HepG2 (cell line): Measurements from ENCODE around the gene ZNFX1. TPM values are rescaled to one million over a fixed set of nuclear protein-coding genes. Genes with fewer than 3 reads are reported as not detected.

Experiments
- ATAC-seq: fragments of 200-7000 bp; cut with Tn5 transposase; 3 replicates; pipeline ENCODE4 v1.9.1; 2020; ENCODE audit warnings: mild to moderate bottlenecking, moderate library complexity
- BruUV-seq: library from RNA; stranded (reverse); fragments of 400-500 nt; replicated peaks from 2 replicates; lab custom pipeline; 2021; lab: Mats Ljungman, UMichigan
- CTCF ChIA-PET: fragments of 300-600 bp; formaldehyde crosslinking; extraction: SDS; loops from one replicate; lab custom pipeline; 2021; ENCODE audit warnings: low total read pairs, inconsistent platforms, low intra/inter-chr PET ratio; lab: Yijun Ruan, JAX
- POLR2A ChIA-PET: fragments of 350-600 bp; sonication (Branson Sonifier 250); formaldehyde crosslinking; loops from one replicate; lab custom pipeline; 2020; ENCODE audit warnings: antibody characterized with exemption, inconsistent platforms; lab: Yijun Ruan, JAX
- DNase-seq: peaks from one replicate; pipeline ENCODE4 v3.0.0-alpha.2; 2015; ENCODE audit warnings: low spot score
- FAIRE-seq: peaks from 3 replicates; lab custom pipeline; 2011; peaks lifted over from hg19 to GRCh38; lab: Jason Lieb, UNC
- H2AFZ ChIP-seq: one replicate; pipeline ENCODE4 v1.6.1; 2011; ENCODE audit warnings: low read length, inconsistent platforms
- H3K27ac ChIP-seq: fragments of 300-600 bp; 3 replicates; pipeline ENCODE4 v1.8.0; 2011; ENCODE audit warnings: mixed run types, mild to moderate bottlenecking, mixed read lengths, low read length, inconsistent platforms; ENCODE audit not compliant: insufficient read depth; ENCODE audit errors: extremely low read length
- H3K27me3 ChIP-seq, 2 experiments: fragments of 200-600 bp in 1 of 2; 2 replicates in 1 of 2; 3 replicates in 1 of 2; pipeline versions ENCODE4 v1.6.0 to v1.8.0; 2011; ENCODE audit warnings: low read length in 2 of 2, mild to moderate bottlenecking in 2 of 2, moderate library complexity in 2 of 2, inconsistent platforms in 1 of 2; ENCODE audit not compliant: insufficient read depth in 2 of 2, control insufficient read depth in 1 of 2
- H3K36me3 ChIP-seq, 2 experiments: fragments of 200-600 bp in 1 of 2; replicated peaks in 1 of 2; 2 replicates in 1 of 2; 3 replicates in 1 of 2; pipeline versions ENCODE4 v1.5.1 to v1.8.0; 2011; ENCODE audit warnings: low read length in 2 of 2, inconsistent platforms in 1 of 2; ENCODE audit not compliant: insufficient read depth in 2 of 2, control insufficient read depth in 1 of 2
- H3K4me1 ChIP-seq: 2 replicates; pipeline ENCODE4 v1.5.1; 2012; ENCODE audit warnings: low read length, inconsistent platforms; ENCODE audit not compliant: insufficient read depth
- H3K4me2 ChIP-seq: 2 replicates; pipeline ENCODE4 v1.6.0; 2011; ENCODE audit warnings: low read depth, low read length, inconsistent platforms
- H3K4me3 ChIP-seq, 3 experiments: fragments of 200-600 bp in 1 of 3; sonication (generic), shearing (Covaris generic) in 1 of 3; replicated peaks in 1 of 3; 2 replicates each; pipeline ENCODE4 v1.5.1; 2011 to 2016; ENCODE audit warnings: low read length in 3 of 3, inconsistent platforms in 2 of 3, low read depth in 2 of 3, mild to moderate bottlenecking in 2 of 3, control low read depth in 1 of 3, mixed read lengths in 1 of 3; ENCODE audit not compliant: insufficient read depth in 1 of 3
- H3K79me2 ChIP-seq: one replicate; pipeline ENCODE4 v1.6.1; 2011; ENCODE audit warnings: low read length, inconsistent platforms; ENCODE audit not compliant: insufficient read depth
- H3K9ac ChIP-seq: 2 replicates; pipeline ENCODE4 v1.6.0; 2011; ENCODE audit warnings: mild to moderate bottlenecking, low read depth, low read length, inconsistent platforms; ENCODE audit not compliant: insufficient read depth
- H3K9me3 ChIP-seq: 2 replicates; pipeline ENCODE4 v1.5.1; 2012; ENCODE audit warnings: mild to moderate bottlenecking, low read length
- H4K20me1 ChIP-seq: 2 replicates; pipeline ENCODE4 v1.6.0; 2011; ENCODE audit warnings: inconsistent platforms, mild to moderate bottlenecking, low read length, moderate library complexity; ENCODE audit not compliant: insufficient read depth
- AGO1 ChIP-seq: fragments of 200-400 bp; formaldehyde crosslinking; IDR thresholded peaks from 2 replicates; pipeline ENCODE4 v1.6.1; 2017; ENCODE audit warnings: mild to moderate bottlenecking, low read depth, low read length, moderate library complexity; ENCODE audit not compliant: poor library complexity, severe bottlenecking
- ARNTL ChIP-seq: sonication (generic); formaldehyde crosslinking; IDR thresholded peaks from 2 replicates; pipeline ENCODE4 v1.4.0; 2020; ENCODE audit warnings: mild to moderate bottlenecking, missing genetic modification reagents
- DZIP1 ChIP-seq: sonication (generic); formaldehyde crosslinking; IDR thresholded peaks from 2 replicates; pipeline ENCODE4 v1.5.0; 2020; ENCODE audit warnings: mild to moderate bottlenecking, missing genetic modification reagents
- EHMT2 ChIP-seq: fragments of 200-600 bp; sonication (generic); IDR thresholded peaks from 2 replicates; pipeline ENCODE4 v1.7.0; 2017; ENCODE audit warnings: antibody characterized with exemption, low read depth, low read length, borderline replicate concordance
- HES4 ChIP-seq: sonication (generic); formaldehyde crosslinking; IDR thresholded peaks from 2 replicates; pipeline ENCODE4 v1.9.0; 2021; ENCODE audit warnings: mild to moderate bottlenecking, missing genetic modification reagents, borderline replicate concordance
- KDM4B ChIP-seq: sonication (generic); formaldehyde crosslinking; IDR thresholded peaks from 2 replicates; pipeline ENCODE4 v1.4.0; 2020; ENCODE audit warnings: missing genetic modification reagents
- KLF6 ChIP-seq: IDR thresholded peaks from 2 replicates; pipeline ENCODE4 v1.8.0; 2016; ENCODE audit warnings: missing biosample characterization, missing genetic modification reagents
- MAF1 ChIP-seq: sonication (generic); formaldehyde crosslinking; IDR thresholded peaks from 2 replicates; pipeline ENCODE4 v1.5.0; 2020; ENCODE audit warnings: missing genetic modification reagents, borderline replicate concordance
- MAFG ChIP-seq: sonication (generic); formaldehyde crosslinking; IDR thresholded peaks from 2 replicates; pipeline ENCODE4 v1.5.1; 2020; ENCODE audit warnings: mild to moderate bottlenecking, missing genetic modification reagents
- RBM22 ChIP-seq: fragments of 200-400 bp; formaldehyde crosslinking; optimal IDR thresholded peaks from 2 replicates; pipeline ENCODE3; 2017; ENCODE audit warnings: mild to moderate bottlenecking, low read length, moderate library complexity
- REPIN1 ChIP-seq: sonication (generic); formaldehyde crosslinking; IDR thresholded peaks from 2 replicates; pipeline ENCODE4 v1.8.0; 2022; ENCODE audit warnings: missing genetic modification reagents, low read depth, mild to moderate bottlenecking, borderline replicate concordance
- RORA ChIP-seq: sonication (generic); formaldehyde crosslinking; IDR thresholded peaks from 2 replicates; pipeline ENCODE4 v1.5.0; 2020; ENCODE audit warnings: mild to moderate bottlenecking, missing genetic modification reagents, moderate library complexity
- SKIL ChIP-seq: sonication (generic); formaldehyde crosslinking; IDR thresholded peaks from 2 replicates; pipeline ENCODE4 v1.8.0; 2022; ENCODE audit warnings: missing genetic modification reagents, mild to moderate bottlenecking, moderate library complexity, borderline replicate concordance
- U2AF1 ChIP-seq: fragments of 200-400 bp; formaldehyde crosslinking; optimal IDR thresholded peaks from 2 replicates; pipeline ENCODE3; 2017; ENCODE audit warnings: mild to moderate bottlenecking, low read depth, low read length
- ZBTB38 ChIP-seq: sonication (generic); formaldehyde crosslinking; IDR thresholded peaks from 2 replicates; pipeline ENCODE4 v1.5.1; 2020; ENCODE audit warnings: mild to moderate bottlenecking, missing genetic modification reagents
- ZNF251 ChIP-seq: sonication (generic); formaldehyde crosslinking; IDR thresholded peaks from 2 replicates; pipeline ENCODE4 v1.9.0; 2021; ENCODE audit warnings: mild to moderate bottlenecking, missing genetic modification reagents
- ZNF484 ChIP-seq: sonication (generic); formaldehyde crosslinking; IDR thresholded peaks from 2 replicates; pipeline ENCODE4 v1.5.1; 2020; ENCODE audit warnings: mild to moderate bottlenecking, low read depth, missing genetic modification reagents, borderline replicate concordance
- ZNF674 ChIP-seq: sonication (generic); formaldehyde crosslinking; IDR thresholded peaks from 2 replicates; pipeline ENCODE4 v1.5.0; 2020; ENCODE audit warnings: low read depth, mild to moderate bottlenecking, missing genetic modification reagents
- WGBS: methylation state at CpG from one replicate; pipeline ENCODE4 v1.1.6; 2017; ENCODE audit warnings: low lambda C conversion rate; 5-methylcytosine and 5-hydroxymethylcytosine counted together
- in situ Hi-C: cut with HindIII; loops from 2 replicates; pipeline ENCODE4 v1.10.0; 2017; ENCODE audit warnings: low pct_unique_long_range_greater_than_20kb; ENCODE audit not compliant: extremely low pct_ligation_motif_present
- intact Hi-C: fragments of 100-400 bp; cut with micrococcal nuclease; formaldehyde crosslinking; loops from one replicate; pipeline ENCODE4 v1.10.0; 2022; ENCODE audit not compliant: unreplicated experiment
- polyA plus RNA-seq, 8 experiments: library from polyadenylated mRNA; depleted of rRNA in 3 of 8; stranded (reverse) in 7 of 8; unstranded in 1 of 8; fragments of >200 nt; fragmentation: Illumina TruSeq in 4 of 8; extraction: Trizol in 4 of 8; gene quantifications; 2 replicates each; pipeline versions ENCODE4 v1.2.1 to v1.2.3, GENCODE V29; 2011 to 2016; ENCODE audit warnings: low read depth in 4 of 8, missing spikeins in 1 of 8, mixed read lengths in 1 of 8; ENCODE audit not compliant: insufficient read depth in 1 of 8
- total RNA-seq, 5 experiments: library from RNA; depleted of rRNA; stranded (reverse); fragments of >200 nt; fragmentation: Illumina TruSeq; extraction: Trizol; gene quantifications; 2 replicates each; pipeline ENCODE4 v1.2.3, GENCODE V29; 2016; ENCODE audit warnings: low read depth in 1 of 5

The ZNFX1 gene
- total and polyA plus RNA-seq, 2 of the 13 experiments (the other 11 are each of a cell fraction or from before 2014, with no cell fraction given), result 2.9 to 11.1 TPM

- Histone ChIP-seq H3K27me3 (peaks cover 8 to 60% of the 10 kb centered on the region in 2 experiments; a peak in 4 of 5 replicates), H3K79me2 (no peaks in the 10 kb centered on the region), H3K4me2 (no peak overlapping the region), H2AFZ (no peak overlapping the region), H3K36me3 (no peaks in the 10 kb centered on the region), H3K27ac (no peak overlapping the region), H3K9me3 (no peaks in the 10 kb centered on the region), H3K9ac (no peak overlapping the region), H3K4me3 (no peak overlapping the region), H3K4me1 (peaks cover 9% of the 10 kb centered on the region; the same call in 1 of the 2 replicates), H4K20me1 (no peaks in the 10 kb centered on the region; the same call in 1 of the 2 replicates)
- WGBS, result under 1% methylated on average over 2 of the region's 2 CpGs
- no TSS peak for BruUV-seq
- DNase-seq, result no peak
- CTCF ChIA-PET, result interaction anchor here (0.7 kb wide), 1 partner anchor 17 kb away, joined by 3 read pairs; no protein-coding TSS in a partner anchor
- intact Hi-C loops (no loop called here), in situ Hi-C loops (no loop called here)
- TF ChIP-seq MAFG (CRISPR knock-in tag) (no peak), KLF6 (CRISPR knock-in tag) (no peak), ZBTB38 (CRISPR knock-in tag) (no peak), EHMT2 (no peak), SKIL (CRISPR knock-in tag) (no peak), ZNF251 (CRISPR knock-in tag) (no peak), HES4 (CRISPR knock-in tag) (no peak), REPIN1 (no peak), ZNF674 (CRISPR knock-in tag) (no peak), MAF1 (no peak), U2AF1 (no peak), ZNF484 (CRISPR knock-in tag) (no peak), AGO1 (no peak), KDM4B (CRISPR knock-in tag) (no peak), RORA (no peak), RBM22 (no peak), DZIP1 (CRISPR knock-in tag) (no peak), ARNTL (CRISPR knock-in tag) (no peak)
- ATAC-seq, result no peak
- no peak for FAIRE-seq
- POLR2A ChIA-PET, result no interaction called here
These were observed 38.8 kb upstream of the ZNFX1 start for GRCh38 chr20:49316704-49317103.
